Measurements from ENCODE around the gene CALML4.

Gene CALML4

GRCh38 chr15:68199340-68199739 lies 5.8 kb downstream of the CALML4 start:
- no peak for TF ChIP-seq CTCF (IDR thresholded peaks at IDR 0.05; ENCODE audit: low read depth, low read length)
- H3K27ac ChIP-seq = no peak overlapping the region
- DNase-seq = no peak

GRCh38 chr15:68197661-68198437 lies 7.3 kb downstream of the CALML4 start:
- no peaks in the 10 kb centered on the region for H3K27me3 ChIP-seq (ENCODE audit: insufficient read depth, low read depth, severe bottlenecking)
- no peak overlapping the region for H3K27ac ChIP-seq
- peaks cover 10% of the 10 kb centered on the region for H3K36me3 ChIP-seq
- no peak overlapping the region for H3K4me3 ChIP-seq (ENCODE audit: low read depth, low read length)
- DNase-seq = no peak
- no peak for TF ChIP-seq CTCF (IDR thresholded peaks at IDR 0.05; ENCODE audit: low read depth, low read length)
- no peaks in the 10 kb centered on the region for H3K9me3 ChIP-seq (ENCODE audit: severe bottlenecking)

More at GRCh38 chr15:68199340-68199739, 5.8 kb downstream of the CALML4 start:
- H3K9me3 ChIP-seq (ENCODE audit: severe bottlenecking) = no peaks in the 10 kb centered on the region
- no peaks in the 10 kb centered on the region for H3K36me3 ChIP-seq
- no peak overlapping the region for H3K4me3 ChIP-seq (ENCODE audit: low read depth, low read length)
- H3K27me3 ChIP-seq (ENCODE audit: insufficient read depth, low read depth, severe bottlenecking) = no peaks in the 10 kb centered on the region

- Histone ChIP-seq H3K9me3 (ENCODE audit: severe bottlenecking) (no peaks in the 10 kb centered on the region), H3K4me3 (ENCODE audit: low read depth, low read length) (no peak overlapping the region), H3K27ac (no peak overlapping the region), H3K27me3 (ENCODE audit: insufficient read depth, low read depth, severe bottlenecking) (no peaks in the 10 kb centered on the region), H3K36me3 (peaks cover 17% of the 10 kb centered on the region)
- no peak for DNase-seq
- no peak for TF ChIP-seq CTCF (IDR thresholded peaks at IDR 0.05; ENCODE audit: low read depth, low read length)
These were observed 8.0 kb downstream of the CALML4 start for GRCh38 chr15:68197170-68197492.

GRCh38 chr15:68196445-68197169 lies 8.5 kb downstream of the CALML4 start:
- TF ChIP-seq CTCF (IDR thresholded peaks at IDR 0.05; ENCODE audit: low read depth, low read length) = no peak
- Histone ChIP-seq H3K4me3 (ENCODE audit: low read depth, low read length) (no peak overlapping the region), H3K9me3 (ENCODE audit: severe bottlenecking) (no peaks in the 10 kb centered on the region), H3K36me3 (peaks cover 19% of the 10 kb centered on the region), H3K27me3 (ENCODE audit: insufficient read depth, low read depth, severe bottlenecking) (no peaks in the 10 kb centered on the region), H3K27ac (no peak overlapping the region)
- DNase-seq = no peak

GRCh38 chr15:68195336-68196112 lies 9.6 kb downstream of the CALML4 start:
- H3K27ac ChIP-seq = no peak overlapping the region
- DNase-seq = no peak
- H3K36me3 ChIP-seq = peaks cover 19% of the 10 kb centered on the region
- no peak overlapping the region for H3K4me3 ChIP-seq (ENCODE audit: low read depth, low read length)
- no peaks in the 10 kb centered on the region for H3K27me3 ChIP-seq (ENCODE audit: insufficient read depth, low read depth, severe bottlenecking)
- no peak for TF ChIP-seq CTCF (IDR thresholded peaks at IDR 0.05; ENCODE audit: low read depth, low read length)
- H3K9me3 ChIP-seq (ENCODE audit: severe bottlenecking) = no peaks in the 10 kb centered on the region
